Hematopoietic multipotent progenitor cell treated with erythropoietin and hydrocortisone succinate and interleukin-3 and kit ligand, for 4 days (in vitro differentiated cells): ENCODE measurements around the gene UHRF2.
"Not testable (repeated sequence)": the region's sequence is repeated elsewhere in the genome, so short reads cannot be mapped to it uniquely, and the experiment has no call there.

Experiments
- DNase-seq: peaks from one replicate; pipeline ENCODE4 v3.0.0-alpha.2; 2015

UHRF2 gene

GRCh38 chr9:6428940-6429889 is 16.2 kb downstream of the UHRF2 start:
- peak; percentile 76 for DNase-seq

GRCh38 chr9:6431038-6431437 is 18.0 kb downstream of the UHRF2 start:
- no peak for DNase-seq

DNA sequence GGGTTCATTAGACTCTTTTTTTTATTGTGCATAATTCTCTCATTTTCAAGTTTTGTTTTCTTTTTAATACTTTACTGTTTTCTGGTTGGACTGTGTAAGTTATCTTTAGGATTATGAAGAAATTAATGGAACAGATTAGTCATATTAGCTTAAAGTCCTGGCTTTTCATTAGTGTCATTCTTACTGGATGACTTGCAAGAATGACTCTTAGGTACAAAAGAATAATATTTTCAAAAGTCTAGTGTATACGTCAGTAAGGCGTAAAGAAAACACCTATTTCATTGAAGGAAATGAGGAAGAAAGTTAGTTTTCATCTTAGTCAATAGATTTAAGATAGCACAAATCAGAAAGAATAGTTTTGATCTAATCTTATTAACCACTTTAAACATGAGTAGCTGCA is 20.4 kb downstream of the UHRF2 start:
- DNase-seq, result no peak

- DNase-seq, result no peak
Observed at GRCh38 chr9:6439051-6439703, 26.2 kb downstream of the UHRF2 start.

DNA sequence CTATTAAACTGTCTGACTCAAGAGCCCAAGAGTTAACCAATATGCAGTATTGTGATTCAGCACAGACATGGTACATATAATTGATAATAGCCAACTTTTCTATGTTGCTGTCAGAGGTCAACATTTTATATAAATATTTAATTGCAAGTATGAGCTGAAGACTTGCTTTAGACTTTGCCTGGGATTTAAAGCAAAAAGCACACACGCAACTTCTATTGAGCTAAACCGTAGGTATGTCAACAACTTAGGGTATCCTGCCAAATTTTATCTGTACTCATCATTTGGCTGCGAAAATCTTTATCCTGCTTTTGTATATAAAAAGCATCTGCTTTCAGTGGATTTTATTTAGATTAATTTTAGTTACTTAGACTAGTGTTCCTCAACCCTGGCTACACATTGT is 27.4 kb downstream of the UHRF2 start:
- DNase-seq, result no peak

DNA sequence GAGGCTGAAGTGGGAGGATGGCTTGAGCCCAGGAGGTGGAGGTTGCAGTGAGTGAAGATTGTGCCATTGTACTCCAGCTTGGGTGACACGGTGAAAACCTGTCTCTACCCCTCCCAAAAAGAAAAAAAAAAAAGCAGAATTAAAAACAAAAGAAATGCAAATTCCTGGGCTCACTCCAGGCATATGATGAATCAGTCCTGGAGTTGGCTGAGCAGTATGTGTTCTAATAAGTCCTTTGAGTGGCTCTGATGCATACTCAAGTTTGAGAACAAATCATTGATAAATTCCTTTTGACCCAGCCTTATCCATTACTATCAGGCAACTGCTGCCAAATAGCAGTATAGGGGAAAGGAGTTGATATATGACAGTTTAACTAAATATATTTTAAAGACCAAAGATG is 28.3 kb downstream of the UHRF2 start:
- DNase-seq, result no peak

GRCh38 chr9:6443661-6444060 is 30.7 kb downstream of the UHRF2 start:
- DNase-seq, result no peak

- DNase-seq, result peak; percentile 69
Observed at GRCh38 chr9:6444128-6444527, 31.1 kb downstream of the UHRF2 start.

DNA sequence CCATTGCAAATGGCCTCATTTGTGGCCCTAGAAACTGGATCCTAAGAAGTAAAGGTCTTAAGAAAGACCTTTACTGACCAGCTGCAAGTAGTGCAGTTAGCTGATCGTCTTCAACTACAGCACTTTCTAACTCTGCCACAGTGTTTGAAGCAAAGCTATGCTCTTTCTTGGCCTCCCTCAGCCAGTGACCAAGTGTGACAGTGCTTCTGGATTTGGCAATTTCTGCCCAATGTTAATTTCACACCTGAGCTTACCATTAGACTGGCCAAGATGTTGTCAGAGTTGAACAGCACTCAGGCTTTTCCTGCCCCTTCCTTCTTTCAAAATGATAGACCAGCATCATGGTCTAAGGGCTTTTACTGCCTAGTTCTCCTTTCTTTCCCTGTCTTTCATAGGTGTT is 36.1 kb downstream of the UHRF2 start:
- DNase-seq, result no peak

GRCh38 chr9:6449645-6450044 is 36.6 kb downstream of the UHRF2 start:
- DNase-seq, result peak; percentile 13

GRCh38 chr9:6450641-6451375 is 37.8 kb downstream of the UHRF2 start:
- DNase-seq, result no peak

DNA sequence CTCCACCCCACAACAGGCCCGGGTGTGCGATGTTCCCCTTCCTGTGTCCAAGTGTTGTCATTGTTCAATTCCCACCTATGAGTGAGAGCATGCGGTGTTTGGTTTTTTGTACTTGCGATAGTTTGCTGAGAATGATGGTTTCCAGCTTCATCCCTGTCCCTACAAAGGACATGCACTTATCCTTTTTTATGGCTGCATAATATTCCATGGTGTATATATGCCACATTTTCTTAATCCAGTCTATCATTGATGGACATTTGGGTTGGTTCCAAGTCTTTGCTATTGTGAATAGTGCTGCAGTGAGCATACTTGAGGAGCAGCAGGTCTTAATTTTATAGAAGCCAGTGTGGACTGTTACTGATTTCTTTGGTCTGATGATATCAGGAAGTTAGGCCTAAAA is 42.3 kb downstream of the UHRF2 start:
- DNase-seq, result not testable (repeated sequence)

- DNase-seq, result not testable (repeated sequence)
Observed at GRCh38 chr9:6458704-6459103, 45.7 kb downstream of the UHRF2 start.

DNA sequence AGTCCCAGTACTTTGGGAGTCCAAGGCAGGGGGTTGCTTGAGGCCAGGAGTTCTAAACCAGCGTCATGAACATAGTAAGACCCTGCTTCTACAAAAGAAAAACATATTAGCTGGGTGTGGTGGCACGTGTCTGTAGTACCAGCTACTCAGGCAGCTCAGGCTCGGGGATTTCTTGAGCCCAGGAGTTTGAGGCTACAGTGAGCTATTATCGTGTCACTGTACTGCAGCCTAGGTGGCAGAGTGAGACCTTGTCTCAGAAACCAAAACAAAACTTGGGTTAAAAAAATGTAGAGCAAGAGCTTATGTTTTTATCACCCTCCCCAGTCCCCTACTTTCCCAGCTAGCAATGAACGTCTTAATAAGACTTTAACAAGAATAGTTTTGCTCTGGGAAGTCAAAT is 46.7 kb downstream of the UHRF2 start:
- DNase-seq, result no peak

DNA sequence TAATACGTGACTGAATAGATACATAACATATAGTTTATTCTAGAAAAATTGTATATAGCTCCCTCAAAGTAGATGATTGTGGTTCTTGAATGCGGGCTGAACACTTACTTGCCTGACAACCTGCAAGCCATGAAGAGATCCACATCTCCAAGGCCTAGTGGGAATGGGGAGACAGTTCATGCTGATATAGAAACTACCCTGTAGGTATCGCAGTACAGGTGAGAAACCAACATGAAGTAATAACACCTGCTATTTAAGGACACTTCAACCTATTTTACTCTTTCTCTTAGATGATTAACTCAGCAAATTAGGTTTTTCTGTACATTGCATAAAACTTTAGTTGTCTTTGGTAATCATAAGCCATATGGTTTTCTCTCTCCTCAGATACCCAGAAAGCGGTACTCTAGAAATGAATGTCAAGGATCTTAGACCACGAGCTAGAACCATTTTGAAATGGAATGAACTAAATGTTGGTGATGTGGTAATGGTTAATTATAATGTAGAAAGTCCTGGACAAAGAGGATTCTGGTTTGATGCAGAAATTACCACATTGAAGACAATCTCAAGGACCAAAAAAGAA is 47.3 kb downstream of the UHRF2 start:
- no peak for DNase-seq

DNA sequence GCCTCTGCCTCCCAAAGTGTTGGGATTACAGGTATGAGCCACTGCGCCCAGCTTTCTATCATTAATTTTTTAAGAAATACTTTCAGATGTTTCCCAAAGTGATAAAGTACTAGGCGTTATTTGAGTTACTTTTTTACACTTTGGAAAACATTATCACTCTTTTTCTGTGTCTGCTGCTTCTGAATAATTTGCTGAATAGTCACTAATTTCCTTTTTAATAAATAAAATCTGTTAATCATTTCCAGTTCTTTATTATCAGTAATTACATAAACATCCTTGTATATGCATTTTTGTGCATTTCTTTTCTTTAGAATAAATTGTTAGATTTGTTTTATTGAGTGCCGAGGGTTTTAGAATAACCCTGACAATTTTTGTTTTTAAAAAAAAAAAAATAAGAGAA is 48.6 kb downstream of the UHRF2 start:
- no peak for DNase-seq

DNA sequence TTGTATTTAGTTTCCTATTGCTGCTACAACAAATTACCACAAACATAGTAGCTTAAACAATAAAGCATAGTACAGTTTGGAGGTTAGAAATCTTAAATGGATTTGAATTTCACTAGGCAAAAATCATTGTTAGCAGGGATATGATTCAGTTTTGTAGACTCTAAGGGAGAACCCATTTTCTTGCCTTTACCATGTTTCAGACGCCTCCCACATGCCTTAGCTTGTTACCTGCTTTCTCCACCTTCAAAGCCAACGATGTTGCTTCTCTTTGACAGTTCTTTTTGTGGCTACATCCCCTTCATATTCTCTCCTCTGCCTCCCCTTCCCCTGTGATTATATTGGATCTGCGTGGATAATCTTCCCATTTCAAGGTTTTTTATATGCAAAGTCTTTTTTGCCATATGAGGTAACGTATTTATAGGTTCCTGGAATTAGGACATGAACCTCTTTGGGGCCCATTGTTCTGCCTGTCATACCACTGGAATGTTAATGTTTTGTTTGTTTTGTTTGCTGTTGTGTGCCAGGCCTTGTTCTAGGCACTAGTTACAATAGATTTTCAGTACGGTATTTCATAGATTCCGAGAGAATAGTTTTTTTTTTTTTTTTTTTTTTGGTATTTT is 54.1 kb downstream of the UHRF2 start:
- no peak for DNase-seq

DNA sequence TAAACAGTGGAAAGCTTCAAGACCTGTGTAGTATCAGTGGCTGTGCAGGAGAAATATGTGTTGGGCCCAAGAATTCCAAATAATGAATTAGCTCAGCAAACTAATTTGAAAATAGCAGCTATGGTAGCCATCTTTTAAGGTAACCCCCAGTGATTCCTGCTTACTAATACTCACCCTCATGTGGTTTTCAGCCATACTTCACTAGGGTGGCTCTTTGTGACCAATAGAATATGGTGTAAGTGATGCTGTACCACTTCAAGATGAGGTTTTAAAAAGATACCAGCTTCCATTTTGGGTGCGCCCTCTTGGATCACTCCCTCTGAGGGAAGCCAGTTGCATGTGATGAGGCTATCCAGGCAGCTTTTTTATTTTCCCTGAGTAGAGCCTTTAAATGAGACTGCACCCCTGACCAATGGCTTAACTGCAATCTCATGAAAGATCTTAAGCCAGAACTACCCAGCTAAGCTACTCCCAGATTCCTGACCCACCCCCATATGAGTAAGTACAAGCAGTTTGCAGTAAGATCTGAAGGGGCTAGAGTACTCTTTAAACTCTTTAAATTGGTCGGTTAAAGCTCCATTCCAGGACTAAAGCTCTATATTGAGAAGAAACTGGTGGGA is 58.3 kb downstream of the UHRF2 start:
- no peak for DNase-seq

DNA sequence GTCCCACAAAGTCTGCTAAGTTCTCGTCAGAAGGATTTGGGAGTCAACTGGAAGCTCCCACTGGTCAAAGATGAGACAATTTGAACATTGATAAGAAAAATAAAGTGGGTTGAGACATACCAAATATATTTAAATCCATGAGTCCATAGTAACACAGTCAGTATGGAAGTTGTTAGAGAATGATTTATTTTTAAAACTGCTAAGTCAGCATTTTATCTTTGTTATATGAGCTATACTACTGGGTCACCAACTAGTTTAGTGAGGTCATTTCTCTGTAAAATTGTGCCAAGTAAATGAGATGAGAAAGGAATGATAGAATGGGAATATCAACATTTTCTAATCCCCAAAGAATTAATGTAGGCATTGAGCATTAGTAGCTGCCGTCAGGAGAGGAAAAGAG is 60.2 kb downstream of the UHRF2 start:
- no peak for DNase-seq

GRCh38 chr9:6479959-6480358 is 67.0 kb downstream of the UHRF2 start:
- DNase-seq, result no peak

GRCh38 chr9:6484210-6484609 is 71.2 kb downstream of the UHRF2 start:
- no peak for DNase-seq

GRCh38 chr9:6488395-6488794 is 75.4 kb downstream of the UHRF2 start:
- peak; percentile 39 for DNase-seq
